Measurements from ENCODE around the gene LRRN4CL.
A peak's percentile ranks its signal among the peaks of the same experiment; 100 is the strongest.
"Not testable (repeated sequence)": the region's sequence is repeated elsewhere in the genome, so short reads cannot be mapped to it uniquely, and the experiment has no call there.

LRRN4CL gene

DNA sequence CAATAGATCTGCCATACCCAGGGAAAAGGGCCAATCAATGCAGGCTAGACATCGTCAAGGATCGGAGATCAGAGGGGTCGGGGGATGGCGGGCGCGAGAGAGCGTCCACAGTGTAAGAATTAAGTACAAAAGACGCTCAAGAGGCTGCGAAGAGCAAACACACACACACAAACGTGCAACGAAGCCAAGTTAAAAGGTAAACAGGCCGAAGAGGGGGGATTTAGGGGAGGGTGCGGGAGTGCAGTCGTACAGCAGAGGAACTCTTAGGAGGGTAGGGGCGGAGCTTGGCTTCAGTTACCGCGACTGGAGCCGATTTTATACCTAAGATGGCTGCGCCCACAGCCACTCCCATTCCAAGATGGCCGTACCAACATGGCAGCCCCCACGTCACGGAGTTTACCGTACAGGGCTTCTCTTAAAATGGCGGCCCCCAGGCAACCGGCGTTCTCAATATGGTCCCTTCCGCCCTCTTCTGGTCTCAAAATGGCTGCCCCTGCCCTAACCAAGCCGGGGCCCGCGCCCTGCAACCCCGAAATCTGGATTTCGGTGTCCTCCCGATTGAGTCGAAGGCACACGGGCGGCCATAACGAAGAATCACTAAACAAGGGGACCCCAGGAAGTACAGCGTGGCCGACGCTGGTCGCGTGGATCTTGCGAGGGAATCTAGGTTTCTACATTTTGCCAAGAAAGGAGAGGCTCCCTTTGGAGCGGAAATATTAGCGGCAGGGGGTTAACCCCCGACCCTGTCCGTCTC lies 20.1 kb upstream of the LRRN4CL start:
- peak; percentile 93 for DNase-seq (ENCODE audit: low spot score)

DNA sequence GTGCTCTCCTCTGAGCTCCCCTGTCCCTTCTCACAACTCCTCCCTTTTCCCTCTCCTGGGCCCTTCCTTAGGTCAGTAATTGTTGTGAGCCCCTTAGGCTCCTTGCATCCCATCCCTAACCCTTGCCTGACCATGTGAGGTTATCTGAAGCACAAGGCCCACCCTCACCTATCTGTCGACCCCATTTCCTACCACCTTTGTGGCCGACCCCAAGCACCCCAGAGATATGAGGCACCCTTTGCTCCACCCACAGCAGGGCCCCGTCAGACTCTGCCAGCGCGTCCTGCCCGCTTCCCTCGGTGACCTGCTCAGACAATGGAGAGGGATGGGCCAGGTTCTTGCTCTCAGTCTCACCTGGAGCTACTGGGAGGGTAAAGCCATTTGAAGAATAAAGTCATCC lies 19.5 kb upstream of the LRRN4CL start:
- DNase-seq (ENCODE audit: low spot score): no peak

GRCh38 chr11:62708392-62708791 lies 19.1 kb upstream of the LRRN4CL start:
- DNase-seq (ENCODE audit: low spot score): no peak

DNA sequence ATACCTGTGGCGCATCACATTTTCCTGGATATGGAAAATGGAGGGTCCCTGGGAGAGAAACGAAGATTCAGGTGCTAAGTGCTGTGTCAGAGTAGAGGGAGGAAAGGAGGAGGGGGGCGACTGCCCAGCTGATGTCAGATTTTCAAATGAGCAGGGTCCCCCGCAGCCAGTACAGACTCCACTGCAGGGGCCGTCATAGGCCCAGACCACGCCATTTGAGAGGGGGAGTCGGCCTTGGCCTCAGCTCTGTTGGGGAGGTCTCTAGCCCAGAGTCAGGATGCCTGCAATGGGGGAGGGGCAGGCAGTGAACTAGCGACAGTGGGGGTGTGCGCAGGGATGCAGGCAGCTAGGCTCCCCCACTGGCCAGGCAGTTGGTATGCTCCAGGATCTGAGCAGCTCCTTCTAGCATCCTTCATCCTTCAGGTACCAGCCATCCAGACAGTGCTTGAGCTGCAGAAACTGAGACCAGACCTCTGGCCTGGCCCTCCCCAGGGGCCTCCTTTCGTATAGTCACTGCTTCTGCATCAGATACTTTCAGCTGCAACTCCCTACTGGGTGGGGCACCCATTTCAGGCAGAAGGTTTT lies 18.0 kb upstream of the LRRN4CL start, which contains the start of the genes BSCL2 and GNG3:
Gene BSCL2 (minus strand): TSS at position 148 of the 585 bp plus-strand sequence. CDS start 229 bp downstream, outside the sequence.
Gene GNG3 (plus strand): TSS at position 400 of the 585 bp plus-strand sequence. CDS start 620 bp downstream, outside the sequence.
- no peak for DNase-seq (ENCODE audit: low spot score)

DNA sequence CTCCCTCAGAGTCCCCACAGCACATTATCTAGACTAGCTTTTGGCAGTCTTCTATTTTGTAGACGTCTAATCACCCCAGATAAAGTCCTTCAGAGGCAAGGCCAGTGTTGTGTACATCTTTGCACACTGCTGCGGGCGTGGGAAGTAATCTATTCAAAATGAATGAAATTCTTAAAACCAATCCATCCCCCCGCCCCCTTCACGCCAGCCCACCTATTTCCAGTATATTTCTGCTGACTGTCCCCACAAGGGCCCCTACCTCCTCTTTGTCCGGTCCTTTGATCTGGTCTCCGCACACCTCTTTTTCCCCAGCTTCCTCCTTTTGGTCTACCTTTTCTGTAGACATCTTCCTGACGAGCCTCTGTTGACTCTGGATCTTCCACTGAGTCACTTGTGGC lies 17.5 kb upstream of the LRRN4CL start:
- DNase-seq (ENCODE audit: low spot score): no peak

GRCh38 chr11:62705880-62706849 lies 16.8 kb upstream of the LRRN4CL start:
- DNase-seq (ENCODE audit: low spot score): peak; percentile 96

DNA sequence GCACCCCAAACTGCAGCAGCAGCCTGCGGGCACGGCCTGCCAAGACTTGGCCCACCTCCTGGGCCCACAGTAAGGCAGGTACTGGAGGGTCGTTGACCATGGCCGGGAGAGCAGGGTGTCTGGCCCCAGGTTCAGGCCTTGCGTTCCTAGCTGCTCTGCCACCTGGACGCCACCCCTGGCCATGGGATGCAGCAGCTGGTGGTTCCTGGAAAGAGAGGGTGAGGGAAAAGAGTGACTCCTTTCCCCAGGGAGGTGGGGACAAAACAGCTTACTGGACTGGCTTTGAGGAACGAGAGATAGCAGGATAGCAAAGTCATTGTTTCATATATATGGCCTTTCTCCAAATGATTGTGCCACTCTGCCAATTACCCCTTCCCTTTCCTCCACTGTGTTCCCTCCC lies 16.1 kb upstream of the LRRN4CL start:
- DNase-seq (ENCODE audit: low spot score): no peak

DNA sequence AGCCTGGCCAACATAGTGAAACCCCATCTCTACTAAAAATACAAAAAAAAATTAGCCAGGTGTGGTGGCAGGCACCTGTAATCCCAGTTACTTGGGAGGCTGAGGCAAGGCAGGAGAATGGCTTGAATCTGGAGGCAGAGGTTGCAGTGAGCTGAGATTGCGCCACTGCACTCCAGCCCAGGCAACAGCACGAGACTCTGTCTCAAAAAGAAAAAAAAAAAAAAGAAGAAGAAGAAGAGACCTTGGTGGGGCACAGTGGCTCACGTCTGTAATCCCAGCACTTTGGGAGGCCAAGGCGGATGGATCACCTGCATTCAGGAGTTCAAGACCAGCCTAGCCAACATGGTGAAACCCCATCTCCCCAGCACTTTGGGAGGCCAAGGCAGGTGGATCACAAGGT lies 14.6 kb upstream of the LRRN4CL start:
- DNase-seq (ENCODE audit: low spot score): not testable (repeated sequence)

DNA sequence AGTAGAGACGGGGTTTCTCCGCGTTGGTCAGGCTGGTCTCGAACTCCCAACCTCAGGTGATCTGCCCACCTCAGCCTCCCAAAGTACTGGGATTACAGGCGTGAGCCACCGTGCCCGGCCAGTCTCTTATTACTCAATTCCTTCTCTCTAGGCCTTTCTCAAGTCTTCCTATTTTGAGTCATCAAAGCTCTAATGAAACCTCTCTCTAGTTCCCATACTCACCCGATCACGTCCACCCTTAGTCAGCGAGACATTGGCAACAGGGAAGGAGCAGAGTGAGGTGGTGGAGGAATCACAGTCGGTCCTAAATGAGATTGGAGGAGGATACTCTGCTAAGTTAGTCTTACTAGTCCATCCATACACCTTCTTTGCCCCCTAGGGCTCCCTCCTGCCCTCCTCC lies 12.9 kb upstream of the LRRN4CL start:
- no peak for DNase-seq (ENCODE audit: low spot score)

GRCh38 chr11:62694455-62695167 lies 5.3 kb upstream of the LRRN4CL start:
- DNase-seq (ENCODE audit: low spot score): peak; percentile 79

DNA sequence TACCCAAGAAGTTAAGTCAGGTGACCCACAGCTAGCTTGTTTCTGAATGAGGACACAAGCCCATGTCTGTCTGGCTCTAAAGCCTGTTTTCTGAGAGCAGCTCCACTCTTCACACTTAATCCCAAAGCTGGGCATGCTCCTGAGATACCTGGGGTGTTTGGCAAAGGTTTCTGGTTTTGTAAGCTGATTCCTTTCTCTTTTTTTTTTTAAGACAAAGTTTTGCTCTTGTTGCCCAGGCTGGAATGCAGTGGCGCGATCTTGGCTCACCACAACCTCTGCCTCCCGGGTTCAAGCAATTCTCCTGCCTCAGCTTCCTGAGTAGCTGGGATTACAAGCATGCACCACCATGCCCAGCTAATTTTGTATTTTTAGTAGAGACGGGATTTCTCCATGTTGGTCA lies 4.3 kb upstream of the LRRN4CL start:
- not testable (repeated sequence) for DNase-seq (ENCODE audit: low spot score)

DNA sequence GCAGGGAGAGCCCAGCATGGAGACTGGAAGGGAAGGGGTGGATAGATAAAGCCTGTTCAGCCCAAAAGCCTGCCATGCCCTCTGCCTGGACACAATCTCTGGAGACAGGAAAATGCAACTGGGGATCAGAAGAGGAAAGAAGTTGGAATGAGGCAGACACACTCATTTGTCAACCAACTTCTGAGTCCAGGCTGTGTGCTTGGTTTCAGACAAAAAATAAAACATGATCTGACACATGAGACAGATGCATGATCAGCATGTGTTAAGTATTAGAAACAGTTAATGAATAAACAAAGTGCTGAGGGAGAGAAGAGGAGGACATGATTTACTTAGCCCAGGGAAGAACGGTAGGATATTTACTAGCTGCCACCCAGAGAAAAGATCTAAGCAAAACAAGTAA lies 839 bp downstream of the LRRN4CL start:
- DNase-seq (ENCODE audit: low spot score): no peak

GRCh38 chr11:62687508-62688396 lies 1.6 kb downstream of the LRRN4CL start:
- DNase-seq (ENCODE audit: low spot score): no peak

DNA sequence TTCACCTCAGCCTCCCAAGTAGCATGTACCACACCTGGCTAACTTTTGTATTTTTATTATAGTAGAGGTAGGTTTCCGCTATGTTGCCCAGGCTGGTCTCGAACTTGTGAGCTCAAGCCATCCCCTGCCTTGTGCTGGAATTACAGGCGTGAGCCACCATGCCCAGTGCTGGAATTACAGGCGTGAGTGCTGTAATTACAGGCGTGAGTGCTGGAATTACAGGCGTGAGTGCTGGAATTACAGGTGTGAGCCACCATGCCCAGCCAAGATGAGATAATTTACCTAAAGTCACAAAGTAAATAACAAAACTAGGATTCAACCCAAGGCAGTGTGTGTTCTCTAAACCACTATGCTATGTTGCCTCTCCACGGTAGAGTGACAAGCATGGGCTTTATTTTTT lies 6.8 kb downstream of the LRRN4CL start:
- no peak for DNase-seq (ENCODE audit: low spot score)

DNA sequence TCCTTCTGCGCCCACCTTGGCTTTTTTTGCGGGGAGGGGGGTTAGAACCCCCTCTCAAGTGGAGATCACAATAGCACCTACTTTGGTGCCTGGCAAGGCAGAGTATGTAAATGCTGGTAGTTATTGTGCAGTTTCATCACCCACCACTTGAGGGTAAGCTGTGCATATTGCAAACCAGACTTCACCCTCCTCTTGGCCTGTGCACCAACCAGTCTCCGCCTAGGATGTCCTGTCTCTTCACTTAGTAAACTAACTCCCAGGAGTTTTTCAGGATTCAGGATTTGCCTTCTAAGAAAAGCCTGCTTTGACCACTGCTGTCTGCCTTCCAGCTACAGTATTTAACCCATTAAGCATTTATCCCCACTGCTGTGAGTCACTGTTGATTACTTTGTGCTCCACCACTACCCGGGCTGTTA lies 8.5 kb downstream of the LRRN4CL start:
- peak; percentile 83 for DNase-seq (ENCODE audit: low spot score)

DNA sequence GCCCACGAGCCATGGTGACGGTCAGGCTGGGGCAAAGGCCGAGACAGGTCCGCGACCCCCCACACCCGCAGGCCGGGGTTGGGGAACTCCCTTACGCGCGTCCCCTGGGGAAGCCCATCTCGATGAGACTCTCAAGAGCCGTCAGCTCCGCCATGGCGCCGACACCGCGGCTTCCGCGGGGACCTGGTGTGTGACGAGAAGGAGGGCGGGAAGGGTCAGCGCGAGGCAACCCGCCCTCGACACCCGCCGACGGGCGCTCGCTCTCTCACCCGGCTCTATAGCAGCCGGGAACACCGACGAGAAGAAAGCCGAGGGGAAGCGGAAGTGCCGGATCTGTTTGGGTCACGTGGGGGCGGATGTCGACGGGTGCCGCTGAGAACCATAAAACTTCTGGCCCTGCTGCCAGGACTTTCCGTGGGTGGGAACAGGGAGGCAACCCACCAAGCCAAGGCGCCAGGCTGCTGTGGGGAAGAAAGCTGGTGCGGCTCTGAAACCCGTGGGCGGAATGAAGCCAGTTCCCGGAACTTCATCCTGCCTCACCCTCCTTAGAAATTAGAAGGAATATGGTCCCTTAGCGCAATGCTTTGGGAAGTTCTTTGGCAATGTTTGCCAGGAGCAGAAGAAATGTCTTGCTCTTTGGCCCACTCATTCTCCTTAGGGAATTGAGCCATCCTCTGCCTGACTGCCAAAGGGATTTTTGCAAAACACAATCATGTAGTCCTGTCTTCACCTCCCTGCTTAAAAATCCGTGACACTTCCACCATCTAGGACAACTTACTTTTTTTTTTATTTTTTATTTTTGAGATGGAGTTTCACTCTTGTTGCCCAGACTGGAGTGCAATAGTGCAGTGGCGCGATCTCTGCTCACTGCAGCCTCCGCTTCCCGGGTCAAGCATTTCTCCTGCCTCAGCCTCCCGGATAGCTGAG lies 10.3 kb downstream of the LRRN4CL start, which contains the start of gene UBXN1:
Gene UBXN1 (minus strand): TSS at position 304 of the 927 bp plus-strand sequence. CDS start 150 bp downstream, at position 154.
- DNase-seq (ENCODE audit: low spot score): peak; percentile 91

DNA sequence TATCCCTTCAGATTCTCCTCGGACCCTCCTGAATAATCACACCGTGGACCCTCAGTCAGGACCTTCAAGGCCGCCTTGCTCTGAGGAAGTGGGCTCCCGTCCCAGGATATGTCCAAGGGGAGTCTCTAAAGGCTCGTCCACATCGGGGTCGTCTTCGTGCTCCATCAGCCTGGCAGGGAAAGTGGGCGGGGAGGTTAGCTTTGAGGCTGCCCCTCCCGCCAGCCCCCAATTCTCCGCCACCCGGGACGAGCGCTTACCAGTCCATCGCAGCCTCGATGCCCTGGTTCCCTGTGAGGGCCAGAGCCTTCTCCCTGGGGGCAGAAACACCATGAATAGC lies 10.9 kb downstream of the LRRN4CL start:
- DNase-seq (ENCODE audit: low spot score): no peak

GRCh38 chr11:62677714-62678113 lies 11.6 kb downstream of the LRRN4CL start:
- no peak for DNase-seq (ENCODE audit: low spot score)

DNA sequence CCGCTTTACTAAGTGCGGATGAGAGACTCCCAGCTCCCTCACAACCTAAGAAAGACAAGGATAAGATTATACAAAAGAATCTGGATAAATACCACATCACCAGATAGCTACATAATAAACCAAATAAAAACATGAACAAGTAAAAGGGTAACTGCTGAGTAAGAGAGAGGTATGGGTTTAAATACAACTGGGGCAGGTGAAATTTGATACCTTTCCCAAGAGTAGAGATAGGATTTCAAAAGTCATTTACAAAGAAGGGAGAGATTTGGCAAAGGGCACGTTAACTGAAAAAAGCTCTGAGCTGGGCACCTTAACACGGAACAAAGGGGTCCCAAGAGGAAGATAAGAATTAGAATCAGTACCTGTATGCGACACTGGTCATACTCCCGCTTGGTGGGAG lies 12.2 kb downstream of the LRRN4CL start:
- no peak for DNase-seq (ENCODE audit: low spot score)

GRCh38 chr11:62676698-62677097 lies 12.6 kb downstream of the LRRN4CL start:
- no peak for DNase-seq (ENCODE audit: low spot score)

All from AG08396 (cell line).